Breast epithelium (tissue), 3 donors: ENCODE data around the gene PTGIR.

Source experiments
- POLR2A ChIP-seq: fragments of 450-650 bp; IDR thresholded peaks from one replicate; pipeline ENCODE4 v1.6.1; 2016; ENCODE audit warnings: antibody characterized with exemption, mild to moderate bottlenecking, moderate library complexity
- POLR2AphosphoS5 ChIP-seq, 3 donors: sonication (generic); formaldehyde crosslinking; IDR thresholded peaks; one replicate each; pipeline ENCODE4 v1.6.1; 2017; ENCODE audit warnings: antibody characterized with exemption in 3 of 3
- TF ChIP-seq, protein P1 (sequence below), 3 donors: fragments of 450-650 bp; IDR thresholded peaks; one replicate each; pipeline ENCODE4 v1.5.1; 2016 to 2017; ENCODE audit warnings: antibody characterized with exemption in 3 of 3, mild to moderate bottlenecking in 3 of 3, moderate library complexity in 3 of 3

DNA sequence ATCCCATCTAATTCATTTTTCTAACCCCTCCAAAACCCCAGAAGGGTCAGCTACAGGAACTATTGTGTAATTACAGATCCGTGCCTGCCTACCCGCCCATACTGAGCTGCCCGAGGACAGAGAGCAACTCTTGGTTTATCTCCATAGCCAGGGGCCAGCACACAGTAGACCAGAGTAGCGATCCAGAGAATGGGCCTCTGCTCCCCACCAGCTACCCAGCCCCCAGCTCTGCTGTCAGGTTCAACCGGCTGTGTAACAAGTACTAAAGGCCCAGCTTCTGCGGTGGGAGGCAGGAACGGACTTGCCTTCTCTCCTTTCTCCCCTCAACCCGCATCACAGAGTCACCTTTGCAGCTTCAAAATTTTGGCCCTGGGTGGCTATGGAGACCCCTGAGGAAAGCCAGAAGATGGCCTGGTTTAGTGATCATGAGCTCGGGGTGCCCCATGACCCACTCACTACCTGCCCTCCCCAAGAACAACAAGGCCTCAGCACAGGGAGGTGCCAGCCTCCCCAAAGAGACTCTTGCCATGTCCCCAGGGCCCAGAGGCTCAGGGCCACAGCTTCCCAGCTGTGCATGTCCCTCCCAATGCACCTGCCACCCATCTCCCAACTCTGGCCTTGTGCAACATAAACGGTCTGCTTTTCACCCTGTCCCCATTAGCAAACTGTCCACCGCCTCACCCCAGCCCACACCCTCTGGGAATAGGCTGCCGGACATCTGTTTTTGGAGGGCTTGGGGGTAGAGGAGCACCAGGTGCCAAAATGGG is 18.0 kb downstream of the PTGIR start:
- TF ChIP-seq POLR2A (no peak), POLR2AphosphoS5 (IDR thresholded peaks at IDR 0.05) (no peak)
- TF ChIP-seq, protein P1, sequence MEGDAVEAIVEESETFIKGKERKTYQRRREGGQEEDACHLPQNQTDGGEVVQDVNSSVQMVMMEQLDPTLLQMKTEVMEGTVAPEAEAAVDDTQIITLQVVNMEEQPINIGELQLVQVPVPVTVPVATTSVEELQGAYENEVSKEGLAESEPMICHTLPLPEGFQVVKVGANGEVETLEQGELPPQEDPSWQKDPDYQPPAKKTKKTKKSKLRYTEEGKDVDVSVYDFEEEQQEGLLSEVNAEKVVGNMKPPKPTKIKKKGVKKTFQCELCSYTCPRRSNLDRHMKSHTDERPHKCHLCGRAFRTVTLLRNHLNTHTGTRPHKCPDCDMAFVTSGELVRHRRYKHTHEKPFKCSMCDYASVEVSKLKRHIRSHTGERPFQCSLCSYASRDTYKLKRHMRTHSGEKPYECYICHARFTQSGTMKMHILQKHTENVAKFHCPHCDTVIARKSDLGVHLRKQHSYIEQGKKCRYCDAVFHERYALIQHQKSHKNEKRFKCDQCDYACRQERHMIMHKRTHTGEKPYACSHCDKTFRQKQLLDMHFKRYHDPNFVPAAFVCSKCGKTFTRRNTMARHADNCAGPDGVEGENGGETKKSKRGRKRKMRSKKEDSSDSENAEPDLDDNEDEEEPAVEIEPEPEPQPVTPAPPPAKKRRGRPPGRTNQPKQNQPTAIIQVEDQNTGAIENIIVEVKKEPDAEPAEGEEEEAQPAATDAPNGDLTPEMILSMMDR (IDR thresholded peaks at IDR 0.05): no peak
